GM12874 (cell line): ENCODE data around the gene THAP9.

ENCODE experiments used
- TF ChIP-seq, protein P1 (sequence below): IDR thresholded peaks from 2 replicates; pipeline ENCODE4 v1.5.1; 2011; ENCODE audit warnings: low read depth, mild to moderate bottlenecking, control low read depth, low read length, moderate library complexity; ENCODE audit not compliant: insufficient read depth

Gene THAP9

DNA sequence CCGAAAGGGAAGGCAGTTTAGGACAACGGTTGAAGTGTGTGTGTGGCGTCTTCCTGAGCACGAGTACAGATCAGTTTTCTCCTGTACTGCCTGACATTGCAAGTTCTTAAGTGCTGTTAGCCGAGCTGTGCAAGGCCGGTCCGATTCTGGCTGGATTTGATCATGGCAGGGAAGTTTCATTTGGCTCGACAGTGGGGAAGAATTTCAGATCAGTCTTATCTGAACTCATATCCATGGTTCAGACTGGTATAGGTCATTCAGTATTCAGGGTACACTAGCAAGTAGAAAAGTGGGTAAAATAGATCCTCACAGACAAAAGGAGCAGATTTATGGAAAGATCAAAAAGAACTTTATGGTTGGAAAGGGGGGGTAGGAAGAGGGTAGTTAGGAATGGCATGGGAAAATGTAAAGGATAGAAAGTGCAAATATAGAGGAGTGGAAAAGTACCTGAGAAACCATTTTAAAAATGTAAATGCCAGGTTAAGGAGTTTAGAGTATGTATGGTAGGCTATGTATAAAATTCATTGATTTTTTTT is 716 bp downstream of the THAP9 start:
- TF ChIP-seq, protein P1, sequence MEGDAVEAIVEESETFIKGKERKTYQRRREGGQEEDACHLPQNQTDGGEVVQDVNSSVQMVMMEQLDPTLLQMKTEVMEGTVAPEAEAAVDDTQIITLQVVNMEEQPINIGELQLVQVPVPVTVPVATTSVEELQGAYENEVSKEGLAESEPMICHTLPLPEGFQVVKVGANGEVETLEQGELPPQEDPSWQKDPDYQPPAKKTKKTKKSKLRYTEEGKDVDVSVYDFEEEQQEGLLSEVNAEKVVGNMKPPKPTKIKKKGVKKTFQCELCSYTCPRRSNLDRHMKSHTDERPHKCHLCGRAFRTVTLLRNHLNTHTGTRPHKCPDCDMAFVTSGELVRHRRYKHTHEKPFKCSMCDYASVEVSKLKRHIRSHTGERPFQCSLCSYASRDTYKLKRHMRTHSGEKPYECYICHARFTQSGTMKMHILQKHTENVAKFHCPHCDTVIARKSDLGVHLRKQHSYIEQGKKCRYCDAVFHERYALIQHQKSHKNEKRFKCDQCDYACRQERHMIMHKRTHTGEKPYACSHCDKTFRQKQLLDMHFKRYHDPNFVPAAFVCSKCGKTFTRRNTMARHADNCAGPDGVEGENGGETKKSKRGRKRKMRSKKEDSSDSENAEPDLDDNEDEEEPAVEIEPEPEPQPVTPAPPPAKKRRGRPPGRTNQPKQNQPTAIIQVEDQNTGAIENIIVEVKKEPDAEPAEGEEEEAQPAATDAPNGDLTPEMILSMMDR: no peak

DNA sequence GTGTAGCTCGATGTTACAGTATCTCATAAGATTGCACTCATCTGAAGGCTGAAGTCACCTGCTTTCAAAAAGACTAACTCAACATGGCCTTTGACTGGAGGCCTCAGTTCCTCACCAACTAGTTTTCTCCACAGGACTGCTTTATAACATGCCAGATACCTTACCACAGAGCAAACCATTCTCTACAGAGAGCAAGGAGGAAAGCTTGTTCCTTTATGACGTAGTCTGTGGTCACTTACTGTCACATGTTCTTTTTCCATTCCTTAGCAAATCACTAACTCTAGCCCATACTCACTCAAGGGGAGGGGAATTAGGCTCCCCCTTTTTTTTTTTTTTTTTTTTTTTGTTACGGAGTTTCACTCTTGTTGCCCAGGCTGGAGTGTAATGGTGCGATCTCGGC is 3.2 kb downstream of the THAP9 start:
- TF ChIP-seq, protein P1: no peak

DNA sequence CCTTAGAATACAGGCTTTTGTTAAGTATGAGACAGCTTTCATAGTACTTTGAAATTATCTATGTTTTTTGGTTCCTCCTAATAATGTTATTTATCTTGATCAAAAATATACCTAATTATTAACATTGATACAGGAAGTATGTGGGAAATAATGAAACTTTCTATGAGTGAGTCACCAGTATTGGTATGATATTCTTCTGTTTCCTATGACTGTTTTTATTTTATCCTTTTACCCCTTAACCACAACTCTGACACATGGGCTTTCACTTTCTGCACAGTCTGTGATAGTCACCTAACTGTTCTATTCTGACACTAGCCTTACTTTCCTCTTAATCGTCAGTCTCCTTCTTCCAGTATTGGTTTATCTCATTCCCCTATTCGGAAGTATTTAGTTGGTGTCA is 4.7 kb downstream of the THAP9 start:
- TF ChIP-seq, protein P1: no peak

DNA sequence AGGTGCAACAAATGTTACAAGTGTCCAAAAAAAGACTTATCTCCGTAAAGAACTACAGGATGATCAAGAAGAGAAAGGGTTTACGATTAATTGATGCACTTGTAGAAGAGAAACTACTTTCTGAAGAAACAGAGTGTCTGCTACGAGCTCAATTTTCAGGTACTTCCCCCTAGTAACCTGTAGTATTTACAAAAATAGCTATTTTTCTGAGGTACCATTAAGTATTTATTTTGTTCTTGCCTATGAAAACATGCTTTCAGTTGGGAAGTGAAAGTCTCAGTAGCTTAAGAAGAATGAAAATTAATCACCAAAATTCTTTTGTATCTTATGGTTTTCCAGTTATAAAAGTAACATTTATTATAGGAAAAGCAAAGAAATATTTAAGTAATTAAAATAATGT is 5.9 kb downstream of the THAP9 start:
- TF ChIP-seq, protein P1: no peak

DNA sequence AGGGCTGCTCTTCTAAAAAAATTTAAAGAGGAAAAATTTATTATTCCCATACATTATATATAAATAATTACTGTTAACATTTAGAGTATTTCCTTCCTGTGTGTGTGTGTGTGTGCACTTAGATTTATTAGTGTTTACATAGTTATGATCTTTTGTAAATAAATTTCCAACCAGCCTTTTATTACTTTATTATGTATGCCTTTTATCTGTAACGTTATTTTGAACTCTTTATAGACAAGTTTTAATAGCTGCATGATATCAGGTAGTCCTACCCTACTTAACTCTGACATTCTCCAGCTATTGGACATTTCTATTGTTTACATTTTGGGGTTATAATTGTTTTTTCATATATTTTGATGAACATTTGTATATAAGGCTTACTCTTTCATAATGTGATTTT is 8.8 kb downstream of the THAP9 start:
- TF ChIP-seq, protein P1: no peak

DNA sequence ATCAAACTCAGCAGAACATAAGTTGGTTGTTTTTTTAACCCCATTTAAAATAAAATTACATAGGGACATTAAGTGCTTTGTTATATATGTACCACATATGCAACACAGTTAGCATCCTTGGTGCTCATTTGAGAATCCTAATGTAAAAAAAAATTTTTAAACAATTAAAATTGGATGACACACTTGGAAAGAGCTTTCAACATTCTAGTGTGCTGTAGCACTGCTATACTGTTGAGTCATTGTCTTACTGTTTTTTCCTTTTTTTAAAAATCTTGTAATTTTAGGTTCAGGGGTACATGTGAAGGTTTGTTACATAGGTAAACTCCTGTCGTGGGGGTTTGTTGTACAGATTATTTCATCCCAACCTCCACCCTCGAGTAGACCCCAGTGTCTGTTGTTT is 12.8 kb downstream of the THAP9 start:
- TF ChIP-seq, protein P1: no peak

DNA sequence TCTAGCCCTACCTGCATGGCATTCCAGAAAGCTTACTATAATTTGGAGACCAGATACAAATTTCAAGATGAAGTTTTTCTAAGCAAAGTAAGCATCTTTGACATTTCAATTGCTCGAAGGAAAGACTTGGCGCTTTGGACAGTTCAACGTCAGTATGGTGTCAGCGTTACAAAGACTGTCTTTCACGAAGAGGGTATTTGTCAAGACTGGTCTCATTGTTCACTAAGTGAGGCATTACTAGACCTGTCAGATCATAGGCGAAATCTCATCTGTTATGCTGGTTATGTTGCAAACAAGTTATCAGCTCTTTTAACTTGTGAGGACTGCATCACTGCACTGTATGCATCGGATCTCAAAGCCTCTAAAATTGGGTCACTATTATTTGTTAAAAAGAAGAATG is 17.6 kb downstream of the THAP9 start:
- TF ChIP-seq, protein P1: no peak
